GM13976 (cell line): ENCODE results near the gene UQCRC2.

Experiments
- DNase-seq: peaks from one replicate; pipeline ENCODE4 v3.0.0; 2012; ENCODE audit warnings: low spot score
- in situ Hi-C: fragments of 300-500 bp; cut with MboI; formaldehyde crosslinking; loops from one replicate; pipeline ENCODE4 v1.12.0; 2022; ENCODE audit warnings: low sequenced_read_pairs, mixed read lengths, inconsistent platforms; ENCODE audit not compliant: unreplicated experiment
- TF ChIP-seq, protein P1 (sequence below): IDR thresholded peaks from 2 replicates; pipeline ENCODE4 v1.5.1; 2012; ENCODE audit warnings: borderline replicate concordance, mild to moderate bottlenecking; ENCODE audit not compliant: insufficient read depth; ENCODE audit errors: extremely low read depth, missing control alignments, control extremely low read depth

UQCRC2 gene

GRCh38 chr16:21946889-21947635 is 6.1 kb upstream of the UQCRC2 start:
- TF ChIP-seq, protein P1, sequence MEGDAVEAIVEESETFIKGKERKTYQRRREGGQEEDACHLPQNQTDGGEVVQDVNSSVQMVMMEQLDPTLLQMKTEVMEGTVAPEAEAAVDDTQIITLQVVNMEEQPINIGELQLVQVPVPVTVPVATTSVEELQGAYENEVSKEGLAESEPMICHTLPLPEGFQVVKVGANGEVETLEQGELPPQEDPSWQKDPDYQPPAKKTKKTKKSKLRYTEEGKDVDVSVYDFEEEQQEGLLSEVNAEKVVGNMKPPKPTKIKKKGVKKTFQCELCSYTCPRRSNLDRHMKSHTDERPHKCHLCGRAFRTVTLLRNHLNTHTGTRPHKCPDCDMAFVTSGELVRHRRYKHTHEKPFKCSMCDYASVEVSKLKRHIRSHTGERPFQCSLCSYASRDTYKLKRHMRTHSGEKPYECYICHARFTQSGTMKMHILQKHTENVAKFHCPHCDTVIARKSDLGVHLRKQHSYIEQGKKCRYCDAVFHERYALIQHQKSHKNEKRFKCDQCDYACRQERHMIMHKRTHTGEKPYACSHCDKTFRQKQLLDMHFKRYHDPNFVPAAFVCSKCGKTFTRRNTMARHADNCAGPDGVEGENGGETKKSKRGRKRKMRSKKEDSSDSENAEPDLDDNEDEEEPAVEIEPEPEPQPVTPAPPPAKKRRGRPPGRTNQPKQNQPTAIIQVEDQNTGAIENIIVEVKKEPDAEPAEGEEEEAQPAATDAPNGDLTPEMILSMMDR: no peak
- in situ Hi-C loops: loop anchor here (5.0 kb wide), 1 partner anchor 125 kb away; no protein-coding TSS in a partner anchor
- DNase-seq: peak; percentile 42

DNA sequence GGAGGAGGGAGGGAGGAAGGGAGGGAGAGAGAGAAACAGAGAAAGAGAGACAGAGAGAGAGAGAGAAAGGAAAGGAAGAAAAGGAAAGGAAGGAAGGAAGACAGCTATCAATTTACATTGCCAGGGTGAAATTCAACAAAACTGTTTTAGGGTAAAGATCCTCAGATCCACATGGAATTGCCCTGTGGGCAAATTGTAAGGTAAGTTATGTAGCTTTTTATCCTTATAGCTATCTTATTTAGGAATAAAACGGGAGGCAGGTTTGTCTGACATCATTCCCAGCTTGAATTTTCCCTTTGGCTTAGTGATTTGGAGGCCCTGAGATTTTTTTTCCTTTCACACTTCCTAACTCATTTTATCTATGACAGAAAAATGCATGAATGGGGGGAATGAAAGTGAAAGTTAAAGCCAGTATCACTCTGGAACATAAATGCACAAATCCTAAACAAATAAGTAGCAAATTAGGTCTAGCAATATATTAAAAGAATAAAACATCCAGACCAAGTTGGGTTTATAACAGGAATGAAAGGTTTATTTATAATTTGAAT is 3.4 kb upstream of the UQCRC2 start:
- TF ChIP-seq, protein P1: no peak
- in situ Hi-C loops: loop anchor here (5.0 kb wide), 1 partner anchor 127 kb away; no protein-coding TSS in a partner anchor

DNA sequence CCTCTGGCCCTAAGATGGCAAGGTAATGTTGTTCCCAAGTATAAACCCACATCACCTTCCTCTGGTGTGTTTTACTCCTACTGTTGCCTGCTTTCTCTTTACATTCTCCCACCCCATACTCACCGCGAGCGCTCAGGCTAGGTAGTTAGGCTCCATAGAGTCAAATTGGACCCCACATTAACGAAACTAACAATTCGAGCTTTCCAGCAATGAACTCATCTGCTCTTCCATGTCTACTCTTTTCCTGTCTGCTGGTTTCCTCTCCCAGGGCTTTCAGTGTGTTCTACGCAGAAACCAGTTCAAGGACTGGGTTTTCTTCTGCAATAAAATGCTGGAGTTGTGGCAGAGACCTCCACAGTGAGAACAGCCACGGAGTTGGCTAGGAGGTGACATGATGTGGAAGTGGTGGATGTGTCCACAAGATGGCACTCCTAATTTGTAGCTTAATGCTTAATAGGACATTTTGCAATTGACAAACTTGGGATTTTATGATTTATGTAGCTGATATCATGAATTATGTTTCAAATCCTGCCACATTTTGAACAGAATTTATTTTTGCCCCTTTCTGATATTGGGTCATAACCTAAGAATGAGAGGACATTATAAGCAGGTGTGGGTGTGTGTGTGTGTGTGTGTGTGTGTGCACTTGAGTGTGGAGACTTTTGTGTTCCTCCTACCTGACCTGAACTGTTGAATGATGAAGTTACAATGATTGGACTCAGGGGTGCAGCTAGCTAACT is 2.2 kb upstream of the UQCRC2 start:
- TF ChIP-seq, protein P1: peak; percentile 49
- in situ Hi-C loops: no loop called here
- DNase-seq: peak; percentile 31

More for the DNA sequence above, 3.4 kb upstream of the UQCRC2 start:
- DNase-seq: no peak

GRCh38 chr16:21952040-21952792 is 945 bp upstream of the UQCRC2 start:
- peak; percentile 51 for DNase-seq
- in situ Hi-C loops: no loop called here
- TF ChIP-seq, protein P1: no peak

GRCh38 chr16:21953541-21953902 is 361 bp downstream of the UQCRC2 start:
- TF ChIP-seq, protein P1: no peak

More at GRCh38 chr16:21953541-21953902, 361 bp downstream of the UQCRC2 start:
- DNase-seq: no peak
- in situ Hi-C loops: no loop called here
